Effector CD8-positive, alpha-beta T cell (primary cell): Measurements from ENCODE around the gene HLA-DOB.

ENCODE experiments used
- DNase-seq: peaks from one replicate; lab custom pipeline; 2025; lab: John Stamatoyannopoulos, UW
- total RNA-seq, 4 experiments: gene quantifications; one replicate each; lab custom pipeline; 2026; lab: John Stamatoyannopoulos, UW

The HLA-DOB gene
- total RNA-seq, result 0.18 to 3.6 (median 1.8) reads per million in 4 experiments

DNA sequence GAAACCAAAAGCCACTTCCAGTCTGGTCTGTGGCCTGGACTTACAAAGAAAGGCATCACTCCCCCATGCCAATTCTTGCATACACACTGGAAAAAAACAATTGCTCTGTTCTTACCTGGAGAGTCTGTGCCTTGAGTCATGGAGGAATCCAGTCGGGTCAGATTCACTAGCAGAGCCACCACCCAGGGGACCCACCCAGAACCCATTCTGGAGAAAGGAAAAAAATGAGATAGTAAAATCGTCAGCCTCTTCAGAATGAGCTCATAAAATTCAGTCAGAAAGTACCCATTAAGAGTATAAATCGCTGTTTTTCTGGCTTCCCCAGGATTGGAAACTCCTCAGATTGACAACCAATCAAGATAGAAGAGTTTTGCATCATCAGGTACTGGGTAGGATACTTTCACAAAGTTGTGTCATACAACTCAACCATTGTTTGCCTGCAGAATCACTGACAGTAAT is at the start of gene HLA-DOB:
Gene HLA-DOB, minus strand, starts transcription at position 257 of the 459 bp plus-strand sequence. Its CDS starts 51 bp downstream, at position 206.
- no peak for DNase-seq

DNA sequence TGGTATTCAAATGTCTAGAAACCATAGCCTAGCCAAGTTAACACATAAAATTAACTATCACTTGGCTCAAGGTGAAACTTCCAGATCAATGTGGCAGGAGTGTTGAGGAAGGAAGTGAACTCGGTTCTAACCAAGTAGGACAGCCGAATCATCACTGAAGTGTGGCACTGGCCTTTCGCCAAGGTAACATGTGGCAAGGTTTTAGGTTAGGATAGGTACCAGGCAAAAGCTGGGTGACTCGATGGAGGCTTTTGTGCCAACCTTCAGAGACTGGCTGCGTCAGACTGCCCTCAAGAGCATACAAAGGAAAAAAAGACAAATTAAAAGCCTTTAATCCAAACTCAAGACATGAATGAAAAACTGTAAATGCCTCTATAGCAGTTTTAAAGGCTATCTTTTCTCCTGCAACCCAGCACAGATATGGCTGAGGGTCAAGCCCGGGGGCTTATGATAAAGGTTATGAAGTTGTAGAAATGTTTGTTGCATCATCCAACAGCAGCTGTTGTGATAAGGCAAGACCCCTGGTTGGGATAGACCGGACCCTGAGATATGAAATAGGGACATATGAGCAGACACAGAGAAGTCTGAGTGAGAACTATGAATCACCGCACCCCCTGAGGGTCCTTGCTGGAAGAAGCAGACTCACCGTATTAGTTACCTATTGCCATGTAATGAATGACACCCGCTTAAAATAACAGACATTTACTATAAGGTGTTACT is 49.1 kb upstream of the HLA-DOB start:
- DNase-seq, result no peak

DNA sequence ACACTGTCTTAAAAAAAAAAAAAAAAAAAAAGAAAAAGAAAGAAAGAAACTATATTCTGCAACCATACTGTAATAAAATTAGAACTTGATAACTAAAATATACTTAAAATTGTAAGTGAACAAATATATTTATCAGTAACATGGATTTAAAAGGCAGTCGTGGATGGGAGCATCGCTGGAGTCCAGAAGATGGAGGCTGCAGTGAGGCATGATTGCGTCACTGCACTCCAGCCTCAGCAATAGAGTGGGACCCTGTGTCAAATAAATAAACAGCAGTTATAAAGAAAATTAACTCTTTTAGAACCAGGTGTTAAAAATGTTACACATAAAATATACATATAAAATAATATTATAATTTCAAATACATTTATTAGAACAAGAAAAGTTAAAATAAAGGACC is 45.9 kb upstream of the HLA-DOB start:
- no peak for DNase-seq

DNA sequence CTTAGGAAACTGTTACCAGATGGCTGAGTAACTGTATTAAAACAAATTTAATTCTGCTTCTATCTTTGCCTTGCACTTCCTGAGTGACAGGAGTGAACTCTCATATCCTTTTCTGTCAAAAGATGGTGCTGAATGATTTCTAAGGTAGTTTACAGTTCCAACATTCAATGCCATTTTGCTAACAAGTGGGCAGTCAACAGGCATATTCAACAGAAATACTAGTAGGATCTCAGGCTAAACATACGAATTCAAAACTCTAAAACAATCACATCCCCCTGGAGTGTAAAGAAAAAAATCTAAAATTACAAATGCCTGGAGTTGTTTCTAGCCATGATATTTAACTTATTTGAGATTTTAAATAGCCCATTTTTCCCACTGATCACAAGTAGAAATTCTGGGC is 43.9 kb upstream of the HLA-DOB start:
- no peak for DNase-seq

DNA sequence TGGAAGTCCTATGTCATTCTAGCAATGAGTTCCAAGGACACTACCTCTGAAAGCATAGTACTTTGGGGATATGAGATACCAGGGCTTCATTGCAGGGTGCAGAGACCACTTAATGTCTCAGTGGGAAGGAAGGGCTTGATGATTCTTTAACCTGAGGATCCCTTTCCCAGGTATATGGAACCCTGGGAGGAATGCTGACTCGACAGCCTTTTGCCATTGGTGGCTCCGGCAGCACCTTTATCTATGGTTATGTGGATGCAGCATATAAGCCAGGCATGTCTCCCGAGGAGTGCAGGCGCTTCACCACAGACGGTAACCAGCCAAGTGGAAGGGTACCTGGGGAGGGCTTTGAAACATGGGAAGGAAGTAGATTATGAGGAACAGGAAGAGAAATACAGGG is 41.4 kb upstream of the HLA-DOB start:
- no peak for DNase-seq

DNA sequence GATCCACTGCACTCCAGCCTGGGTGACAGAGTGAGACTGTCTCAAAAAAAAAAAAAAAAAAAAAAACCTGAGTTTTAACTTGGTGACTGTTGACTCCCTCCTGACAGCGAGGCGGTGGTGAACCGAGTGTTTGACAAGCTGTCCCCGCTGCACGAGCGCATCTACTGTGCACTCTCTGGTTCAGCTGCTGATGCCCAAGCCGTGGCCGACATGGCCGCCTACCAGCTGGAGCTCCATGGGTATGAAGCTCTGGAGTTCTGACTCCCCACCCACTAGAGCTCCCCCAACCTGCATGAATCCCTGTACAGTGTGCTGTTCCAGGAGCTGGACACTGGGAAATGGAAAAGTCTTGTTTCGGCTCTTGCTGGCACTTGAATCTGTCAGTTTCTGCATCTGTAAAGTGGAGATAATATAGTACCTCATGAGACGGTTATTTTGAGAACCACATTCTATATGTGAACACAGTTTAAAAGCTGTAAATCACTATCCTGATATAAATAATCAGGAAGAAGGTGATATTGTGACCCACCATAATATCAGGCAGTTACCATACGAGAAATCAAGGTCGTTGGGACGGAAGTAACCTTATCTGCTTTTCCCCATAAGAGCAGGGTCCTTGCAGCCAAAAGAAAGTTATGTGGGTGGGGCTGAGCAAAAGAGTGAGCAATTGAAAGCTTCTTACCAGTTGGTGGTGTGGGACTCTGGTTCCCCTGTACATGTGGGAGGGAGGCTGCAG is 40.5 kb upstream of the HLA-DOB start:
- DNase-seq, result no peak

DNA sequence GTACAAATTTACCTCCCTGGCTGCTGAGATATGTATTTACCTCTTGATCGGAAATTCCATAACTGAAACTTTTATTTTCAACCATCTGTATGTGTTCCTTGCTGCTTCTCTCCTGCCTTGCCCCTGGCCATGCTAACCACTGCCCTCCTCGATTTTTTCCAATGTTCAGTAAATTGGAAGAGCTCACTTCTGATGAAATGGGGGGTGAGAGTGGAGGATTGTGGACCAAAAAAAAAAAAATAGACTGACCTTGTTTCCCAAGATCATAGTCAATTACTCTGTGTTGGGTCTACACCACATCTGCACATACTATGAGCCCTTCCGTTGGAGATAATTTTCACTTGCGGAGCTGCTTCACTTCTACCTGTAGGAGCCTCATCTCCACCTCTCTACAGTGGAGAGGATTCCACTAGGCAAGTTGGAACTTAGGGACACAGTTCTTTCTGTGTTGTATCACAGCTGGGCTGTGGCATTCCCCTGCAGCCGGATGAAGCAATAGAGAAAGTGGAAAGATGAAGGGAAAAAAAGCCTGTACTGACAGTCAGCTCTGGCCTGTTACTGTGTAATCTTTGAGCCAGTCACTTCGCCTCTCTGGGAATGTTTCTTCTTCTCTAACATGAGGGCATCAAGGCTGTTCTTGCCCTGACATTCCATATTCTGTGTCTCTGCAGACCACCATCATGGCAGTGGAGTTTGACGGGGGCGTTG is 38.8 kb upstream of the HLA-DOB start:
- DNase-seq, result no peak

DNA sequence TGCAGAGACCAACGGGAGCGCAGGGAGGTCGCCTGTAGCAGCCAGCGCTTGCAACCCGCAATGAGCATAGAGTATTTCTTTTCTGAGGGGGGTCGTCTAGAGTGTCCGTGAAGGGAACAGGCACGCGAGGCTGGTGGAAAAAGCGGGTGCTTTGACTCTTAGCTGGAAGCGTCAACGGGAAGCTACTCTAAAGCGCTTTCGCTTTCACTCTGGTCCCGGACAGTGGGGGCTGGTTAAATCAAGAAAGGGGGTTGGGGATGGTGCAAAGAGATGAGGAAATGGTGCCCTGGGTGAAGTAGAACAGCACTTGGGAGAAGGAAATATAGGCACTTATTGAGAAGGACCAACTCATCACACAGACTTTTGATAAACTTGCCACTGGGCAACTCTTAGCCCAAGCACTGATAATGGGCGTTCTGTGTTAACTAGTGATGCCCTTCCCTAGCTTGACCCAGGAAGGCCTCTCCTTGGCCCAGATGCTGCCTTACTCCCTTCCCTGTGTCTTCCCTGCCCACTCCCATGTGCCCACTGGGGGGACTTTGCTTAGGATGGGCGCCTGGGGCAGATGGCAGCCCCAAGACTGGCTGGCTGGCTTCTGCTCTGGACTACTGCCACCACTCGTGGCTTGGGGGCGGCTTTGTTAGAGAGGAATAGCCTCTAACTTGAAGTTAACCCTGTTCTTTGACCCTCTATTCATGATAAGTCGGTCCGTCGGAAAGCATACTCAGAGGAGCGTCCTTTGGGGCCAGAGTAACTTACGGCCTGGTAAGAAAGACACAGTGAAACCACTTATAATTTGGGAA is 37.8 kb upstream of the HLA-DOB start:
- peak; percentile 39 for DNase-seq

DNA sequence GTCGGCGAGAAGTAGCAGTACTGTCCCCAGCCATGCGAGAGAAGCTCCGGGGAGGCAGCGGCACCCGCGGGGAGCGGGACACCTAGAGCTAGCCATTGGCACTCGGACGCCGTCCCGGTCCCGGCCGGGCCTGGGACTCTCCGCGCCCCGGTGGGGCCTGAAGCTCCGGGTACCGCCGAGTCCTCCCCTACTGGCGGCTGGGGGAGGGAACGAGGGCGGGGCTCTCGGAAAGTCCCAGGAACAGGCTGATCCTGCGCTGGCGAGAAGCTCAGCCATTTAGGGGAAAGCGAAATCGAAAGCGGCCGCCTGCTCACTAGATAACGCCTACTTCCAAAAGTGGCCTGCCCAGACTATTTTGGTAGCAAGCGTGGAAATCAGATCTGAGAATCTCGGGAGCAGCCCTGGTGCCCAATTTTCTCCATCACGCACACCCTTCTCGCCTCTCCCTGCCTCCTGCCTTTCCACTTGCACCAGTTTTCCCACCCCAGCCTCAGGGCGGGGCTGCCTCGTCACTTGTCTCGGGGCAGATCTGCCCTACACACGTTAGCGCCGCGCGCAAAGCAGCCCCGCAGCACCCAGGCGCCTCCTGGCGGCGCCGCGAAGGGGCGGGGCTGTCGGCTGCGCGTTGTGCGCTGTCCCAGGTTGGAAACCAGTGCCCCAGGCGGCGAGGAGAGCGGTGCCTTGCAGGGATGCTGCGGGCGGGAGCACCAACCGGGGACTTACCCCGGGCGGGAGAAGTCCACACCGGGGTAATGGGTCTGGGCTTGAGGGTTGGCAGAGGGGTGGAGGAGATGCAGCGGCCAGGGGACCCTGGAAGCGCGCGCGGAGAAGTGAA is 37.0 kb upstream of the HLA-DOB start, which contains the start of the genes PSMB9 and TAP1:
Gene PSMB9, plus strand, starts transcription at position 652 of the 835 bp plus-strand sequence. Its CDS starts 38 bp downstream, at position 690.
Gene TAP1, minus strand, starts transcription at position 164 of the 835 bp plus-strand sequence. Its CDS starts 68 bp downstream, at position 96.
- peak; percentile 88 for DNase-seq

DNA sequence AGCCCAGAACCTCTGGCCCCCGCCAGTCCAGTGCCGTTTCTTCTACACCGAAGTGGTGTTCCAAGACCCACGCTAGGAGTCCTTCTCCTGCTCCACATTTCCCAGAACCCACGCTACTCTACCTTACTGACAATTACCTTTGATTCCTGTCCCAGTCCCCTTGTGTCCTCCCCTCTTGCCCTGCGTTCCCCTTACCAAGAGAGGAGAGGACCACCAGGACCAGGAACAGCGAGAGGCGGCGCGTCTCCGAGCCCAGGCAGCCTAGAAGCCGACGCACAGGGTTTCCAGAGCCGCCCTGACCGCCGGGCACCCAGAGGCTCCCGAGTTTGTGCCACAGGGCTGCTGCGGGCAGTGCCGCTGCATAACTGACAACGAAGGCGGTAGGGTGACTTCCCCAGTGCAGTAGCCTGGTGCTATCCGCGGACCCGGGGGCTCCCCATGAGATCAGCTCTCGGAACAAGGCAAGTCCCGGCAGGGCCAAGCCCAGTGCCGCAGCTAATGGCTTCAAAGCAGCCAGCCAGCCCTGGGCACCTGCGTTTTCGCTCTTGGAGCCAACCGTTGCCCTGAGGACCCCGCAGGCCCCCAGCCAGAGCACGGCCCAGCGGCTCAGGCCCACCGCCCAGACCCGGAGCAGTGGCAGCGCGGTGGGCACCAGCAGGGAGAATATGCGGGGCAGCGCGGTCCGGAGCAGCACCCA is 36.2 kb upstream of the HLA-DOB start:
- DNase-seq, result peak; percentile 30

DNA sequence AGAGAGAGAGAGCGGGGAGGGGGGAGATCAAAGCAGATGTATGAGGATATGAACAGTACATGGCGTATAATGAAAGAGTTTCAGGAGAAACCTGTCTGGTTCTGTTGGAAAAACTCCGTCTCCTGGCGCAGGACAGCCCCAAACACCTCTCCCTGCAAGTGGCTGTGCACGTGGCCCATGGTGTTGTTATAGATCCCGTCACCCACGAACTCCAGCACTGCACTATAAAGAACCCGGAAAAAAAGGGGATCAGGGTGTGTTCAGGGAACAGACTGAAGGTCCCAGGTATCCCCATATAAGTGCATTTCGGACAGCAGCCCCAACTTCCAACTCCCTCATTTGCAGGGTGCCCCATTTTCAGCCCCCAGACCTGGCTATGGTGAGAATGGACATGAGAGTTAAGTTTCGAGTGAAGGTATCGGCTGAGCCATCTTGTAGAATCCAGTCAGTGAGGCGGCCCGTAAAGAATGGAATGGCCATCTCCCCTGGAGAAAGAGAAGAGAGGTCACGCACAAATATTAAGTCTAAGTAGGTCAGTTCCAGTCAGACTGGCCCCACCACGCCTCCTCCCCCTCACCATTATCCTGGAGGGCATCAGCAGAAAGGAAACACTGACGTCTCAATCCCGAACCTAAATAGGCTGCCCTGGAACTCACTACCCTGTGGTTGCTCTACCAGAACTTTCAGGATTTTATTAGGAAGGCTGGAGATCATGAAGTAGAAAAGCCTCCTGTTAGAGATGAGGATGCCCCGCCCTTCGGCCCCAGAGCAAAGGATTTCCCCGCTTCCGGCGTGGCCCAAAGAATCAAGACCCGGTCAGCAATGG is 35.4 kb upstream of the HLA-DOB start:
- DNase-seq, result no peak

DNA sequence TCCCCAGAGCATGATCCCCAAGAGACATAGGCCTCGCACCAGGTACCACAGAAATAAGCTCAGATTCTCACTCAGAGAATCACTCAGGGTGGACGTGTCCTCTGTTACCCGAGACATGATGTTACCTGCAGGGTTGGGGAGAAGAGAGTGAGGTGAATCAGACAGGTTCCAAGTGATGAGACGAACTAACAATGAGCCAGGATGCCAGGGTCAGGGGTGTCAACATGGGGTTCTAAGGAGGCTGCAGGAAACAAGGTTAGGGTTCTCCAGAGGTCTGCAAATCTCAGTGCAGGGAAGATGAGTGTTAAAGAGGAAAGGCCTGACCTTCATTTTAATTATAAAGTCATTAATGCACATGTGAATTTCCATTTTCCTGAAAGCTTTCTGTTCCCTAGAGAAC is 34.2 kb upstream of the HLA-DOB start:
- no peak for DNase-seq

DNA sequence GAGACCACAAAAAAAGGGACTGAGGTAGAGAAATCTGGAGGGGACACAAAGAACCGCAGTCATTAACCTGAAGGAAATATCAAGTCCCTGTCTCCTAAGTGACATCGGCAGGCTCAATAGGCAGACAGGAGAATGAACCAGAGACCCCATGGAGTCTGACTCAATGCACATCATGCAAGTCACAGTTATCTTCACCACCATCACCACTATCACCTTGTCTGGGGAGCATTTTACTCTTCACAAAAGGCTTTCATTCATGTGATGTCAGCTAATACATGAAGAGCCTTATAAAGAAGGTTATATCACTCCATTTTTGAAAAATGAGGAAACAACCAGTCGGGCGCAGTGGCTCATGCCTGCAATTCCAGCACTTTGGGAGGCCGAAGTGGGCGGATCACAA is 32.3 kb upstream of the HLA-DOB start:
- DNase-seq, result no peak

DNA sequence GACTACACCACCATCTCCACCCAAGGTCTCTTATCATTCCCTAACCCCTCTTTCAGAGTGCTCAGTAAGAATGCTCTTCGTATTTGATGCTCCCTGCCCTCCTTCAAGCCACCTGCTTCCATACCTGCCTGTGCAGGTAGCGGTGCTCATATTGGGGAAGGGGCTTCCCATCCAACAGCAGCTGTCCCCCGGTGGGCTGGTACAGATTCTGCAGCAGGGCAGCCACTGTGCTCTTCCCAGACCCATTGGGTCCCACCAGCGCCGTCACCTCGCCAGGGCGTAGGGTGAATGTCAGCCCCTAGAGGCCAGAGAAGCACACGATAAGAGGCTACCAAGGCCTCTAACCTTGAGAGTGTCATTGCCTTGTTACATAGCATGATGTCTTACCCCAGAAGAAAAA is 31.0 kb upstream of the HLA-DOB start:
- DNase-seq, result no peak

DNA sequence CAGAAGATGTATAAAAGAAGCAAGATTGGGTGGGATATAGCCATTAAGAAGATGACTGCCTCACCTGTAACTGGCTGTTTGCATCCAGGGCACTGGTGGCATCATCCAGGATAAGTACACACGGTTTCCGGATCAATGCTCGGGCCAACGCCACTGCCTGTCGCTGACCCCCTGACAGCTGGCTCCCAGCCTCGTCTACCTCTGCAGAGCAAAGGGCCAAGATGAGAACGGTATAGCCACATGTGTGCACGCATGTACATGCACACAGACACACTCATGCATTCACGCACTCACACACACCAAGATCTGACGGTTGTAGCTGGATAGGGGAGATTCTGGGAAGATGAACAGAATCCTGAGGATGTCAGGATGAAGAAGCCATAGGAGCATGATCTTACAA is 30.2 kb upstream of the HLA-DOB start:
- no peak for DNase-seq

DNA sequence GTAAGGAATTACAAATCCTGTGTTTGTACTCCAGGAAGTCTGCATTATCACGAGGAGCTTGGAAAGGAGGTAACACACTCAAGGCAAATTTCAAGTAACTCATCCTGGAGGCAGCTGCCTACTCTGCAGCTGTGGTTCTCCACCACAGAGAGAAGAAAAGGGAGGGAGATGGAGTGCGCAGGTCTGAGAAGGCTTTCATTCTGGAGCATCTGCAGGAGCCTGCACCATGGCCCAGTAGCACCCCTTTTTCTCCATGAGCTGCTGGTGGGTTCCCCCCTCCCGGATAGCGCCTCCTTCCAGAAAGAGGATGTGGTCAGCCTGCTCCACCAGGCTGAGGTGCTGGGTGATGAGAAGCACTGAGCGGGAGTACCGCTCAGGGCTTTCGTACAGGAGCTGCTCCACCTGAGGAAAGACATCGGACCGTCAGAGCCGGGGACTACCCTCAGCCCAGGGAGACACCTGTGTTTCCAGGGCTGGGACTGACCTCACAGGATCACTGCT is 28.6 kb upstream of the HLA-DOB start:
- no peak for DNase-seq

DNA sequence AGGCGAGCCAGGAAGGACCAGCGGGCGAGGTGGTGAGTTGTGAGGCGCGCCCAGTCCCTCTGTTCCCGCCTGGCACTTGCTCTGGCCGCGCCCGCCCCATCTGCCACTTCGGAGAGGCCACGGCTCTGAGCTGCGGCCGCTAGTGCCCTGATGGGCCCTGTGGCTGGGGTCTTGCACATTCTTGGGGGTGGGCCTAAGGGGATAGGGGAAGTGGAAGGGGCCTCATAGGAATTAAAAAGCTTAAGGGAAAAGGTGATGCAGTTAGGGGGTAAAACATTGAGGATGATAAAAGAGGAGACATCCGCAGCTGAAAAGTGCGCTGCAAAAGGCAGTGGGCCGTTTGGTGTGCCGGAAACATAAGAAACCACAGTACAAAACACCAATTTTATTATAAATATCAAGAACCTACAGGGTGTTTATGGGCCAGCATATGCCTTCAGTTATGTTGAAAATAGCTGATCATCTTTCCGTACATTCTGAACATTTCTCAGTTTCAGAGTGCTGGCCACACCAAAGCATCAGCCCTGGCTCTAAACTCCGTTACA is 28.1 kb upstream of the HLA-DOB start:
- DNase-seq, result no peak

DNA sequence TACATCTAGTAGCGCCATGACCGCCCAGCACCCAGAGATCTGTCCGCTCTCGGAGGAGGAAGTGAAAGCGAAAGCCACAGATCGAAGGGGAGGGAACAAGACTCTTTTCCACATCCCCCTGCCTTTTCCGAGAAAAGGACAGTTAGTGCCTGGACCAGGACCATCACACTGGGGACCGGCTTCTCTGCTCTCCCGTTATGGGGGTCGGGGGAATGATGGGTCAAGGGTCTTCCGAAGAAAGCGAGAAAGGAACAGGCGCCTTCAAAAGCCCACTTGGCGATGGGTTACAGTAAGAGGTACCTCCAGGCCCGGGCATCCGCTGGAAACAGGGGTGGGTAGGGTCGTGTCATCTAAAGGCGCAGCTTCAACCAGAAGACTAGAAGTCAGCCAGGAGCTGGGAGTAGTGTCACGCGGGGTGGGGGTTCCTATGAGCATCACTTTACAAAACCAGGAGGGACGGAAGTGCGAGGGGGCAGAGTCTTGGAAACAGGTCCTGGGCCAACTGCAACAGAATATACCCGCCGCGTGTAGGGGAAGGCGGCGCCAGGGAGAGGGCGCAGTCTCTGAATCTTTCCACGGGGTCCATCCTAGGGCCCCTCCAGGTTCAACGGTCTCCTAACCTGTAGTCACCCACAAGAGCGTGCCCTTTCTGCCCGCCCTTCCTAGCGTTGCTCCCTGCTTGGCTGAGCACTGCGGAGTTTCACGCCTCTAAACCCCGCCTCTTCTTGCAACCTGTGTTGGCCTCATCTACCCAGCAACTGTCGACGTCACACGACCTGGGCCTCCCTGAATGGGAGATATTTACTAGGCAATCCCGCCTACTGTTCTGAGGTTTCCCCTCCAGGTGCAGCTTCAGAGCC is 27.4 kb upstream of the HLA-DOB start, which contains the start of gene PSMB8:
Gene PSMB8, minus strand, starts transcription at position 69 of the 860 bp plus-strand sequence. Its CDS starts 51 bp downstream, at position 18.
- DNase-seq, result peak; percentile 96
